Inflammatory macrophage treated with lipopolysaccharide for 4 hours (primary cell): ENCODE data around the gene INTS4.
"Not testable (repeated sequence)": the region's sequence is repeated elsewhere in the genome, so short reads cannot be mapped to it uniquely, and the experiment has no call there.

Experiments used
- DNase-seq: peaks from one replicate; pipeline ENCODE4 v3.0.0-alpha.2; 2020

The INTS4 gene

GRCh38 chr11:77876045-77876444, 118.4 kb downstream of the INTS4 start:
- DNase-seq: no peak

GRCh38 chr11:77874206-77874605, 120.3 kb downstream of the INTS4 start:
- no peak for DNase-seq

DNA sequence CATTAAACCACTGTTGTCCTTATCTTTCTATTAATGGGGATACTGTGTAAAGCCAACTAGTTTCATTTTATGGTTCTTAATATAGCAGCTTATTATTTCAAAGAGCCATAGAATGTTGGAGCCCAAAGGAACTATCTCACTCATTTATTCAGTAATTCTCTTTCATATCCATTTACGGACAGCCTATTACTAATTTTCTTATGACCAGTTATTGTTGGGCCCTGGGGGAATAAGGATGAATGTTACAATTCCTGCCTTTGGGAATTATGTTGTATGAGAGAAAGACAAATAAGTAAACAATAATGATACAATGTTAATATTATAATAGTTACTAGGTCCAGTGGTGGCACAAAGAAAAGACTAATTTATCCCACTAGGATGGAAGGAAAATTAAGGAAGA, 121.1 kb downstream of the INTS4 start:
- DNase-seq: no peak

- DNase-seq: no peak
These were observed 122.6 kb downstream of the INTS4 start for GRCh38 chr11:77871855-77872254.

- DNase-seq: no peak
These were observed 125.7 kb downstream of the INTS4 start for GRCh38 chr11:77868744-77869143.

DNA sequence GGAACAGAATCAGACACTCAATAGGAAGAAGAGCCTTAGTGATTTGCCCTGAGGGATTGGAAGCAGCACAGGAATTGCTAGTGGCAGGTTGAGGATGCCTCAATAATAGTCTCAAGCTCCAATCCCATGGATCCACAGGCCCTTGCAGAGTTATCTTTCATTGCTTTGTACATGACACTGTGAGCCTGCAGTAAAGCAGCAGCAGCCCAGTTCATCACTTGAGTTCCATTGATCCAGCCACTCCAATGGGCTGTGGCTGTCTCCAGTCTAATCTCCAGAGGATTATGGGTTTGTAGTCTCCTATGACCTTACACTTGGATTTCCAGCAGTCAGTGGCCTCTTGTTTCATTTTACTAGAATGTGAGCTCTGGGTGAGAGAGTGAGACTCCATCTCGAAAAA, 128.1 kb downstream of the INTS4 start:
- no peak for DNase-seq

GRCh38 chr11:77865805-77866204, 128.7 kb downstream of the INTS4 start:
- DNase-seq: no peak

DNA sequence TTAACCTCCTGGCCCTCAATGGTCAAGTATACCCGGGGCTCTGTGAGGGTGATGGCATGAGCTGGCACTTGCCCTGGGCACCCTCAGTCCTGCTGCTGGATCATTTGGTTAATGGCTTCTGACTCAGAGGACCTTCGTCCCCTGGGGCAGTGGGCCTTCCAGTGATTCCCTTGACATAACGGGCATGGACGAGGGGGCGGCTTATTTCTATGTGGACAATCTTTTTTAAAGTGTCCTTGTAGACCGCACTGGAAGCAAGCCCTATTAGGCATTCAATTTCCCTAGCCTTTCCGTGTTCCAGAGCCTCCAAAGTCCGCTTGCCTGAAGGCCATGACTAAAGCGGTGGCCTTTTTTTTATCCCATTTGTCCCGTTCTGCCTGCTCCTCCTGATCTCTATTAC, 133.0 kb downstream of the INTS4 start:
- DNase-seq: not testable (repeated sequence)

- not testable (repeated sequence) for DNase-seq
These were observed 136.5 kb downstream of the INTS4 start for GRCh38 chr11:77857906-77858457.

GRCh38 chr11:77854838-77855237, 139.6 kb downstream of the INTS4 start:
- no peak for DNase-seq

- no peak for DNase-seq
These were observed 143.0 kb downstream of the INTS4 start for GRCh38 chr11:77851503-77851902.

- not testable (repeated sequence) for DNase-seq
These were observed 150.8 kb downstream of the INTS4 start for GRCh38 chr11:77843700-77844099.

DNA sequence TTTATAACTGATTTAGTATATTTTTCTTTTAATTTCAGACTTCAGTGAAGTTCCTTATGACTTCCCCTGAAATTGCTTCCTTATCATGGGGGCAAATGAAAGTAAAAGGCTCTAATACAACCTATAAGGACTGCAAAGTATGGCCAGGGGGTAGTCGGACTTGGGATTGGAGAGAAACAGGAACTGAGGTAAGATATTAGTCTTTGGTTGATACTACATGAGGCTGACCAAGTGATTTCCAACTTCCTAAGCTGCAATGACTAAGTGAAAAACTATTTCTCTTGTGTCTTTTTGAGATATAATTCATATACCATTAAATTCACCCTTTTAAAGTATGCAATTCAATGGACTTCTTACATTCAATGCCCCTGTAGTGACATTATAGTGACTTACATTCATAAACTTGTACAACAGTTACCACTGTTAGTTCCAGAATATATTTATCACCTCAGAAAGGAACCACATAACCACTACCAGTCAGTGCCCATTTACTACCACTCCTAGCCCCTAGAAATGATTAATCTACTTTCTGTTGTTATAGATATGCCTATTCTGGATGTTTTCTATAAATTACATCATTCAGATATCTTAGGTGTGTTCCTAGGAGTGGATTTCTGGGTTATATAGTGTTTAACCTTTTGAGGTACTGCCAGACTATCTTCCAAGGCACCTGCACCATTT, 151.9 kb downstream of the INTS4 start:
- peak; percentile 56 for DNase-seq

- DNase-seq: no peak
These were observed 161.2 kb downstream of the INTS4 start for GRCh38 chr11:77833302-77833701.

- DNase-seq: no peak
These were observed 165.5 kb downstream of the INTS4 start for GRCh38 chr11:77828926-77829325.
